Naive thymus-derived CD4-positive, alpha-beta T cell (primary cell): Measurements from ENCODE around the gene DEPDC1. TPM values are rescaled to one million over a fixed set of nuclear protein-coding genes. Genes with fewer than 3 reads are reported as not detected.
A peak's percentile ranks its signal among the peaks of the same experiment; 100 is the strongest.

ENCODE experiments used
- ATAC-seq: fragments of 150-1000 bp; cut with Tn5 transposase; 2 replicates; pipeline ENCODE4 v1.10.0; 2021; ENCODE audit warnings: mild to moderate bottlenecking, moderate library complexity
- CTCF ChIA-PET: fragments of 350-600 bp; sonication (Branson Sonifier 250); formaldehyde crosslinking; loops from one replicate; lab custom pipeline; 2021; ENCODE audit warnings: antibody characterized with exemption; lab: Charles Lee
- POLR2A ChIA-PET: fragments of 350-600 bp; sonication (Branson Sonifier 250); formaldehyde crosslinking; loops from one replicate; lab custom pipeline; 2021; ENCODE audit warnings: antibody characterized with exemption, inconsistent platforms; lab: Charles Lee
- DNase-seq, 9 donors: peaks; one replicate each; pipeline versions ENCODE4 v3.0.0 to v3.0.0-alpha.2; 2020 to 2022; ENCODE audit warnings: mixed read lengths in 1 of 9
- H3K27ac ChIP-seq: one replicate; pipeline ENCODE4 v1.7.0; 2013; ENCODE audit warnings: mild to moderate bottlenecking, low read depth, low read length, moderate library complexity
- H3K27me3 ChIP-seq, 2 donors: one replicate each; pipeline ENCODE4 v1.7.0; 2013; ENCODE audit warnings: low read length in 2 of 2, mild to moderate bottlenecking in 2 of 2, moderate library complexity in 2 of 2; ENCODE audit not compliant: control insufficient read depth in 2 of 2, insufficient read depth in 2 of 2
- H3K36me3 ChIP-seq, 3 experiments: 1 replicate in 2 of 3; 2 replicates in 1 of 3; pipeline ENCODE4 v1.7.0; 2013; ENCODE audit warnings: low read length in 3 of 3, mild to moderate bottlenecking in 3 of 3, moderate library complexity in 1 of 3; ENCODE audit not compliant: insufficient read depth in 3 of 3, control insufficient read depth in 2 of 3
- H3K4me1 ChIP-seq, 2 donors: one replicate each; pipeline ENCODE4 v1.7.0; 2013; ENCODE audit warnings: low read length in 2 of 2, mild to moderate bottlenecking in 2 of 2, moderate library complexity in 1 of 2; ENCODE audit not compliant: control insufficient read depth in 2 of 2, insufficient read depth in 2 of 2
- H3K4me3 ChIP-seq: 2 replicates; pipeline ENCODE4 v1.7.0; 2013; ENCODE audit warnings: mild to moderate bottlenecking, low read length
- H3K9me3 ChIP-seq, 3 experiments: 1 replicate in 2 of 3; 2 replicates in 1 of 3; pipeline ENCODE4 v1.7.0; 2013; ENCODE audit warnings: low read length in 3 of 3; ENCODE audit not compliant: control insufficient read depth in 2 of 3
- H3K27ac Mint-ChIP-seq, 9 donors: one replicate each; pipeline ENCODE4 v1.8.0; 2020 to 2022; ENCODE audit warnings: mixed read lengths in 9 of 9, mild to moderate bottlenecking in 8 of 9, moderate library complexity in 5 of 9, inconsistent platforms in 2 of 9
- H3K27me3 Mint-ChIP-seq, 5 donors: one replicate each; pipeline ENCODE4 v1.8.0; 2021 to 2022; ENCODE audit warnings: mixed read lengths in 5 of 5, mild to moderate bottlenecking in 1 of 5
- H3K36me3 Mint-ChIP-seq, 5 donors: one replicate each; pipeline ENCODE4 v1.8.0; 2020 to 2022; ENCODE audit warnings: mixed read lengths in 5 of 5, mild to moderate bottlenecking in 3 of 5, inconsistent platforms in 1 of 5
- H3K4me1 Mint-ChIP-seq, 7 donors: one replicate each; pipeline ENCODE4 v1.8.0; 2020 to 2022; ENCODE audit warnings: mixed read lengths in 7 of 7, mild to moderate bottlenecking in 3 of 7, inconsistent platforms in 1 of 7
- H3K4me3 Mint-ChIP-seq, 10 donors: one replicate each; pipeline ENCODE4 v1.8.0; 2020 to 2022; ENCODE audit warnings: mild to moderate bottlenecking in 10 of 10, mixed read lengths in 10 of 10, moderate library complexity in 6 of 10, inconsistent platforms in 2 of 10
- H3K9me3 Mint-ChIP-seq, 11 donors: one replicate each; pipeline ENCODE4 v1.8.0; 2020 to 2022; ENCODE audit warnings: mixed read lengths in 11 of 11, mild to moderate bottlenecking in 4 of 11, inconsistent platforms in 1 of 11, moderate library complexity in 1 of 11
- intact Hi-C, 2 donors: fragments of 100-400 bp; cut with micrococcal nuclease; formaldehyde crosslinking; loops; one replicate each; pipeline ENCODE4 v1.15.1; 2023
- polyA plus RNA-seq, 2 donors: library from polyadenylated mRNA; unstranded; fragments of 300-500 nt; fragmentation: Illumina TruSeq; gene quantifications; one replicate each; pipeline ENCODE4 v1.2.3, GENCODE V29; 2021
- total RNA-seq, 6 experiments: library from RNA in 5 of 6; stranded (reverse) in 5 of 6; gene quantifications; 1 replicate in 5 of 6; 2 replicates in 1 of 6; pipeline ENCODE4 v1.2.3 and lab custom pipeline; 2021 to 2026

DEPDC1 gene
- total and polyA plus RNA-seq, 7 experiments from 2014 or later: 0.13 to 12.6 (median 0.24) TPM; not detected in 4

GRCh38 chr1:68516066-68516465, 19.2 kb upstream of the DEPDC1 start:
- no peak for ATAC-seq
- ChIA-PET POLR2A (no interaction called here), CTCF (no interaction called here)
- Histone ChIP-seq H3K4me1 (no peaks in the 10 kb centered on the region), H3K27ac (no peak overlapping the region), H3K9me3 (no peaks in the 10 kb centered on the region), H3K27me3 (no peaks in the 10 kb centered on the region), H3K4me3 (no peak overlapping the region), H3K36me3 (no peaks in the 10 kb centered on the region)
- H3K9me3 Mint-ChIP-seq: peaks cover 0 to 3% (median 0%) of the 10 kb centered on the region in 11 donors
- H3K36me3 Mint-ChIP-seq: no peaks in the 10 kb centered on the region
- H3K4me1 Mint-ChIP-seq: no peaks in the 10 kb centered on the region
- no peak overlapping the region for H3K27ac Mint-ChIP-seq
- no peak for DNase-seq
- intact Hi-C loops: no loop called here
- H3K27me3 Mint-ChIP-seq: peaks cover 0 to 10% (median 5%) of the 10 kb centered on the region in 5 donors
- H3K4me3 Mint-ChIP-seq: no peak overlapping the region

- Histone ChIP-seq H3K36me3 (no peaks in the 10 kb centered on the region), H3K9me3 (no peaks in the 10 kb centered on the region), H3K27ac (no peak overlapping the region), H3K4me3 (no peak overlapping the region), H3K27me3 (no peaks in the 10 kb centered on the region), H3K4me1 (no peaks in the 10 kb centered on the region)
- ChIA-PET POLR2A (no interaction called here), CTCF (no interaction called here)
- Mint-ChIP-seq H3K27ac (no peak overlapping the region), H3K4me3 (no peak overlapping the region), H3K27me3 (peaks cover 0 to 6% (median 0%) of the 10 kb centered on the region in 5 donors), H3K9me3 (peaks cover 0 to 3% (median 0%) of the 10 kb centered on the region in 11 donors), H3K36me3 (no peaks in the 10 kb centered on the region), H3K4me1 (no peaks in the 10 kb centered on the region)
- intact Hi-C loops: no loop called here
- DNase-seq: no peak
- ATAC-seq: no peak
These were observed 14.4 kb upstream of the DEPDC1 start for GRCh38 chr1:68511254-68511653.

GRCh38 chr1:68506386-68506785, 9.5 kb upstream of the DEPDC1 start:
- Histone ChIP-seq H3K27me3 (no peaks in the 10 kb centered on the region), H3K36me3 (no peaks in the 10 kb centered on the region), H3K27ac (no peak overlapping the region), H3K9me3 (no peaks in the 10 kb centered on the region), H3K4me3 (no peak overlapping the region), H3K4me1 (no peaks in the 10 kb centered on the region)
- DNase-seq (no peak), ATAC-seq (no peak)
- Mint-ChIP-seq H3K27me3 (peaks cover 0 to 16% (median 0%) of the 10 kb centered on the region in 5 donors), H3K36me3 (peaks cover 0 to 3% (median 0%) of the 10 kb centered on the region in 5 donors), H3K27ac (no peak overlapping the region), H3K4me3 (no peak overlapping the region), H3K9me3 (peaks cover 0 to 21% (median 3%) of the 10 kb centered on the region in 11 donors), H3K4me1 (no peaks in the 10 kb centered on the region)
- ChIA-PET CTCF (no interaction called here), POLR2A (no interaction called here)
- intact Hi-C loops: no loop called here

GRCh38 chr1:68503085-68503484, 6.2 kb upstream of the DEPDC1 start:
- H3K27me3 Mint-ChIP-seq: peaks cover 5 to 43% (median 14%) of the 10 kb centered on the region in 5 donors
- DNase-seq (no peak), ATAC-seq (no peak)
- Histone ChIP-seq H3K4me3 (no peak overlapping the region), H3K4me1 (no peaks in the 10 kb centered on the region), H3K27me3 (no peaks in the 10 kb centered on the region), H3K9me3 (no peaks in the 10 kb centered on the region), H3K36me3 (no peaks in the 10 kb centered on the region), H3K27ac (no peak overlapping the region)
- no peaks in the 10 kb centered on the region for H3K4me1 Mint-ChIP-seq
- intact Hi-C loops: no loop called here
- ChIA-PET POLR2A (no interaction called here), CTCF (no interaction called here)
- peaks cover 0 to 7% (median 0%) of the 10 kb centered on the region in 5 donors for H3K36me3 Mint-ChIP-seq
- peaks cover 0 to 21% (median 4%) of the 10 kb centered on the region in 11 donors for H3K9me3 Mint-ChIP-seq
- no peak overlapping the region for H3K27ac Mint-ChIP-seq
- no peak overlapping the region for H3K4me3 Mint-ChIP-seq

GRCh38 chr1:68497358-68497698, 446 bp upstream of the DEPDC1 start:
- peaks cover 0 to 35% (median 13%) of the 10 kb centered on the region in 7 donors for H3K4me1 Mint-ChIP-seq
- CTCF ChIA-PET: no interaction called here
- ATAC-seq (no peak), DNase-seq (no peak)
- Histone ChIP-seq H3K4me3 (peak overlapping the region; percentile 70), H3K27ac (no peak overlapping the region), H3K4me1 (peaks cover 0 to 5% of the 10 kb centered on the region in 2 donors), H3K36me3 (no peaks in the 10 kb centered on the region), H3K27me3 (no peaks in the 10 kb centered on the region), H3K9me3 (no peaks in the 10 kb centered on the region)
- intact Hi-C loops: loop anchor here in 1 of 2 donors (2.0 to 10.0 kb wide), 4 partner anchors 813 to 1915 kb away; partner anchors contain the start of genes ANKRD13C, CTH, GADD45A and LRRC40
- POLR2A ChIA-PET: no interaction called here
- H3K36me3 Mint-ChIP-seq: peaks cover 0 to 7% (median 0%) of the 10 kb centered on the region in 5 donors
- peaks cover 20 to 41% (median 25%) of the 10 kb centered on the region in 5 donors for H3K27me3 Mint-ChIP-seq
- peaks cover 0 to 7% (median 0%) of the 10 kb centered on the region in 11 donors for H3K9me3 Mint-ChIP-seq
- H3K27ac Mint-ChIP-seq: peak overlapping the region in 1 of 9 donors; percentile 87
- peak overlapping the region; percentile 68 to 94 (median 81) for H3K4me3 Mint-ChIP-seq

GRCh38 chr1:68495968-68496679, 758 bp downstream of the DEPDC1 start:
- Histone ChIP-seq H3K9me3 (no peaks in the 10 kb centered on the region), H3K4me3 (peak overlapping the region; percentile 70), H3K36me3 (no peaks in the 10 kb centered on the region), H3K27me3 (no peaks in the 10 kb centered on the region), H3K4me1 (peaks cover 0 to 5% of the 10 kb centered on the region in 2 donors), H3K27ac (no peak overlapping the region)
- peaks cover 0 to 9% (median 0%) of the 10 kb centered on the region in 5 donors for H3K36me3 Mint-ChIP-seq
- CTCF ChIA-PET: no interaction called here
- H3K4me1 Mint-ChIP-seq: peaks cover 0 to 38% (median 13%) of the 10 kb centered on the region in 7 donors
- peaks cover 20 to 34% (median 25%) of the 10 kb centered on the region in 5 donors for H3K27me3 Mint-ChIP-seq
- H3K9me3 Mint-ChIP-seq: peaks cover 0 to 4% (median 0%) of the 10 kb centered on the region in 11 donors
- no peak for ATAC-seq
- DNase-seq: no peak
- H3K4me3 Mint-ChIP-seq: peak overlapping the region; percentile 68 to 94 (median 81)
- peak overlapping the region in 1 of 9 donors; percentile 87 for H3K27ac Mint-ChIP-seq
- intact Hi-C loops: loop anchor here in 1 of 2 donors (2.0 to 10.0 kb wide), 4 partner anchors 811 to 1916 kb away; partner anchors contain the start of genes ANKRD13C, CTH, GADD45A and LRRC40
- POLR2A ChIA-PET: no interaction called here
